Left renal pelvis (tissue), 4 donors: ENCODE measurements around the gene FAM170B. TPM values are rescaled to one million over a fixed set of nuclear protein-coding genes. Genes with fewer than 3 reads are reported as not detected.

Source experiments
- DNase-seq, 4 donors: peaks; one replicate each; pipeline ENCODE4 v3.0.0-alpha.2; 2013; ENCODE audit warnings: low read depth in 4 of 4, low spot score in 3 of 4
- polyA plus RNA-seq, 4 donors: library from polyadenylated mRNA; unstranded; fragments of 120-200 nt; gene quantifications; one replicate each; pipeline ENCODE4 v1.2.1, GENCODE V29; 2013; ENCODE audit not compliant: insufficient read length in 4 of 4

Gene FAM170B
- polyA plus RNA-seq, 4 donors: not detected

GRCh38 chr10:49131507-49132361, 2.1 kb downstream of the FAM170B start:
- DNase-seq: no peak

- DNase-seq: no peak
These were observed 4.4 kb downstream of the FAM170B start for GRCh38 chr10:49129376-49129775.

- no peak for DNase-seq
These were observed 5.0 kb downstream of the FAM170B start for GRCh38 chr10:49128854-49129253.

GRCh38 chr10:49123981-49124950, 9.6 kb downstream of the FAM170B start:
- no peak for DNase-seq

GRCh38 chr10:49120911-49121310, 12.9 kb downstream of the FAM170B start:
- no peak for DNase-seq

GRCh38 chr10:49119746-49120145, 14.1 kb downstream of the FAM170B start:
- DNase-seq: no peak

GRCh38 chr10:49118430-49119074, 15.3 kb downstream of the FAM170B start:
- no peak for DNase-seq

- no peak for DNase-seq
These were observed 16.3 kb downstream of the FAM170B start for GRCh38 chr10:49117376-49118070.

GRCh38 chr10:49116509-49117375, 17.1 kb downstream of the FAM170B start:
- DNase-seq: no peak

GRCh38 chr10:49115796-49116508, 17.9 kb downstream of the FAM170B start:
- DNase-seq: no peak

- peak in 1 of 4 donors; percentile 38 for DNase-seq
These were observed 18.6 kb downstream of the FAM170B start, which contains the start of gene VSTM4 for GRCh38 chr10:49115015-49115795. VSTM4 (minus strand) TSS chr10:49115522; CDS start chr10:49115485, 37 bp downstream.

- no peak for DNase-seq
These were observed 19.2 kb downstream of the FAM170B start for GRCh38 chr10:49114718-49115014.

- DNase-seq: no peak
These were observed 20.1 kb downstream of the FAM170B start for GRCh38 chr10:49113741-49114141.

- DNase-seq: no peak
These were observed 21.0 kb downstream of the FAM170B start for GRCh38 chr10:49112851-49113250.

- DNase-seq: no peak
These were observed 21.7 kb downstream of the FAM170B start for GRCh38 chr10:49112098-49112497.

GRCh38 chr10:49111320-49111698, 22.5 kb downstream of the FAM170B start:
- no peak for DNase-seq

GRCh38 chr10:49110684-49111319, 23.0 kb downstream of the FAM170B start:
- no peak for DNase-seq
